HEK293 (cell line): ENCODE results near the gene TNFSF13.

ENCODE experiments used
- ZNF18 ChIP-seq: fragments of 450-650 bp; formaldehyde crosslinking; IDR thresholded peaks from 2 replicates; pipeline ENCODE4 v1.5.1; 2016; ENCODE audit warnings: missing biosample characterization, missing genetic modification characterization
- ZNF354C ChIP-seq: fragments of 450-650 bp; formaldehyde crosslinking; IDR thresholded peaks from 2 replicates; pipeline ENCODE4 v1.5.1; 2016; ENCODE audit warnings: missing biosample characterization, missing genetic modification characterization, low read depth, borderline replicate concordance

GRCh38 chr17:7580604-7581575, 22.3 kb downstream of the TNFSF13 start:
- TF ChIP-seq ZNF354C (tag by site-specific recombination): no peak
- TF ChIP-seq ZNF18: no peak
